SK-N-SH (cell line): ENCODE data around the gene AQP3.

ENCODE experiments used
- CTCF ChIP-seq: fragments of 200-600 bp; sonication (generic); IDR thresholded peaks from 2 replicates; pipeline ENCODE4 v1.6.1; 2017; ENCODE audit warnings: antibody characterized with exemption, mild to moderate bottlenecking, moderate library complexity
- GABPA ChIP-seq: IDR thresholded peaks from 2 replicates; pipeline ENCODE4 v1.4.0; 2012; ENCODE audit warnings: low read depth, mild to moderate bottlenecking
- MXI1 ChIP-seq: IDR thresholded peaks from 2 replicates; pipeline ENCODE4 v1.6.1; 2012; ENCODE audit warnings: mild to moderate bottlenecking, low read depth, low read length, improper control_type of control experiment
- POLR2AphosphoS5 ChIP-seq: IDR thresholded peaks from 2 replicates; pipeline ENCODE4 v1.6.1; 2012; ENCODE audit warnings: low read depth, low read length
- RAD21 ChIP-seq: IDR thresholded peaks from 2 replicates; pipeline ENCODE4 v1.6.1; 2012; ENCODE audit warnings: mild to moderate bottlenecking, low read length
- REST ChIP-seq: IDR thresholded peaks from 2 replicates; pipeline ENCODE4 v1.6.1; 2012; ENCODE audit warnings: mild to moderate bottlenecking, low read depth, low read length, moderate library complexity
- RXRA ChIP-seq: IDR thresholded peaks from 2 replicates; pipeline ENCODE4 v1.4.0; 2012; ENCODE audit warnings: low read depth, mild to moderate bottlenecking, borderline replicate concordance
- TEAD4 ChIP-seq: IDR thresholded peaks from 2 replicates; pipeline ENCODE4 v1.4.0; 2012; ENCODE audit warnings: mild to moderate bottlenecking, borderline replicate concordance; ENCODE audit not compliant: insufficient read depth
- USF1 ChIP-seq: IDR thresholded peaks from 2 replicates; pipeline ENCODE4 v1.4.0; 2012; ENCODE audit warnings: low read depth, borderline replicate concordance
- TF ChIP-seq, protein P1 (sequence below): IDR thresholded peaks from 2 replicates; pipeline ENCODE4 v1.4.0; 2012; ENCODE audit warnings: low read depth
- TF ChIP-seq, protein P2 (sequence below): IDR thresholded peaks from 2 replicates; pipeline ENCODE4; 2012

DNA sequence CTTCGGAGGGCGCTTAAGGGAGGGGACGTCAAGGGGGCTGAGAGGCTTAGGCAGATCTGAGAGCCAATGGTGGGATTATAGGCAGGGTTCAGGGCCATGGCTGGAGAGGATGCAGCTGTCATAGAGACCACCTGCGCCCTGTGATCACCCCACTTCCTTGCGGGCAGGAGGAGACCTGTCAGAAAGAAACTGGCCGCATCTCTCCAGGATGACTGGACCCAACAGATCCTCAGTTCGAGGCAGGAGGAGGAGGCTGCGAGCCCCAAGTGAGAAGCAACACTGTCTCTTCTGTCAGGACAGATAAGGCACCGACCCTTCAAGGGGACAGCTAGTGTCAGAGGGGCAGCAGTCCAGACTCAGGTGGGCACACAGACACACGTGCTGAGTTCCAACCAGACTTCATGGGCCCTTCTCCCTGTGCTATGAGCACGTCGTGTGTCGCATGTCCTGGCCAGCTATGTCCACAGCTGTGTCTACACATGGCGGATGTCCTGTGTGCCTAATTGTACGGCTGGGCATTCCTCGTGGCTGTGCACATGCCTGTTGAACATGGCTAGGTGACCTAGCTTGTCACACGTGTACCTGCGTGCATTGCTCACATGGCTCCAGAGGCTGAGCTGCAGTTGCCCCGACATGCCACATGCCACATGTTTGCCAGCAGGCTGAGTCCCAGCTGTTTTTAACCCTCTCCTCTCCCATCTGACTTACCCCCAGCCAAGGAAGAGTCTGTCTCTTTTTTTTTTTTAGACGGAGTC lies 583 bp upstream of the AQP3 start:
- no peak for TF ChIP-seq CTCF
- no peak for TF ChIP-seq RAD21
- TF ChIP-seq REST: no peak
- TF ChIP-seq, protein P1, sequence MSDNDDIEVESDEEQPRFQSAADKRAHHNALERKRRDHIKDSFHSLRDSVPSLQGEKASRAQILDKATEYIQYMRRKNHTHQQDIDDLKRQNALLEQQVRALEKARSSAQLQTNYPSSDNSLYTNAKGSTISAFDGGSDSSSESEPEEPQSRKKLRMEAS: no peak
- TF ChIP-seq RXRA: no peak
- TF ChIP-seq TEAD4: no peak
- TF ChIP-seq, protein P2, sequence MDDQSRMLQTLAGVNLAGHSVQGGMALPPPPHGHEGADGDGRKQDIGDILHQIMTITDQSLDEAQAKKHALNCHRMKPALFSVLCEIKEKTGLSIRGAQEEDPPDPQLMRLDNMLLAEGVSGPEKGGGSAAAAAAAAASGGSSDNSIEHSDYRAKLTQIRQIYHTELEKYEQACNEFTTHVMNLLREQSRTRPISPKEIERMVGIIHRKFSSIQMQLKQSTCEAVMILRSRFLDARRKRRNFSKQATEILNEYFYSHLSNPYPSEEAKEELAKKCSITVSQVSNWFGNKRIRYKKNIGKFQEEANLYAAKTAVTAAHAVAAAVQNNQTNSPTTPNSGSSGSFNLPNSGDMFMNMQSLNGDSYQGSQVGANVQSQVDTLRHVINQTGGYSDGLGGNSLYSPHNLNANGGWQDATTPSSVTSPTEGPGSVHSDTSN: no peak
- TF ChIP-seq GABPA: no peak
- no peak for TF ChIP-seq USF1
- TF ChIP-seq POLR2AphosphoS5: no peak
- TF ChIP-seq MXI1: no peak
